Measurements from ENCODE around the gene RNF144A. TPM values are rescaled to one million over a fixed set of nuclear protein-coding genes. Genes with fewer than 3 reads are reported as not detected.

Gene RNF144A
- total and polyA plus RNA-seq, 11 donors, result 3.5 to 27.2 (median 11.9) TPM

DNA sequence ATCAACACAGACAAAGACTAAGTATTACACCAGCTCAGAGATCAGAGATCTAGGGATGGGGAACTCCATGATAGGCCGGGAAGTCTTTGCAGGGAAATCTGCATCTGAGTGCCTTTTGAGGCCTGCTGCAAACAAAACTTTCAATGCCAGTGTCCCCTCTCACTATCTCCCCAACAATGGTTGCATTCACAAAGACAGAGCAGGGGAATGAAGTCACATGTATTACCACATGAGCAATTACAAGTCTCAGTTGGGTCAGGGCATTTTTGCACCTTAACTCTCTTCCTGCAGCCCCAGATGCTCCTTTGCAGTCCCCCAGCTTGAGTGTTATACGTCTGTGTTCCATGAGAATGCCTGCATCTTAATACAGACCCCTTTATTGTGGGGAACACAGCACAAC is 1.8 kb upstream of the RNF144A start:
- H3K27ac ChIP-seq, result no peak overlapping the region
- H3K27me3 ChIP-seq, result no peaks in the 10 kb centered on the region
- no peaks in the 10 kb centered on the region for H3K9me3 ChIP-seq
- ATAC-seq (no peak), DNase-seq (no peak)
- H3K36me3 ChIP-seq, result no peaks in the 10 kb centered on the region
- TF ChIP-seq CTCF (IDR thresholded peaks at IDR 0.05) (no peak), POLR2A (IDR thresholded peaks at IDR 0.05) (no peak)
- intact Hi-C loops (cut with DNase I), result loop anchor here (5.0 to 10.0 kb wide), 7 partner anchors 49 to 127 kb away; no protein-coding TSS in a partner anchor
- 77 to 98% (median 94%) methylated on average over 2 of the region's 2 CpGs for WGBS, 4 donors
- peaks cover 0 to 30% (median 19%) of the 10 kb centered on the region in 12 donors for H3K4me1 ChIP-seq
- H3K4me3 ChIP-seq, result no peak overlapping the region

DNA sequence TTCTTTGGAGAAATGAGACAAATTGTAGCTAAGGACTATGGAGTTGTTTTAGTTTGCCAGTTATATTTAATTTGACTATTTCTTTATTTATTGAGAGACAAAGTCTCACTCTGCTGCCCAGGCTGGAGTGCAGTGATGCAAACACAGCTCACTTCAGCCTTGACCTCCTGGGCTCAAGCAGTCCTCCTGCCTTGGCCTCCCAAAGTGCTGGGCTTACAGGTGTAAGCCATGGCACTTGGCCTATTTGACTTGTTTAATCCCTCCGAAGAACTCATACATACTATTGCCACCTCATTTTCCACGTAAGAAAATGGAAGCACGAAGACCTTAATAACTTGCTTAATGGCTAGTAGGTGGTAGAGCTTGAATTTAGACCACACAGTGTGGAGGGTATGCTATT is 988 bp upstream of the RNF144A start:
- H3K27ac ChIP-seq, result no peak overlapping the region
- H3K4me1 ChIP-seq, result peaks cover 7 to 33% (median 26%) of the 10 kb centered on the region in 12 donors
- no peaks in the 10 kb centered on the region for H3K27me3 ChIP-seq
- ATAC-seq, result no peak
- no peak for TF ChIP-seq CTCF (IDR thresholded peaks at IDR 0.05)
- no peak for TF ChIP-seq POLR2A (IDR thresholded peaks at IDR 0.05)
- intact Hi-C loops (cut with DNase I), result loop anchor here (1.0 to 10.0 kb wide), 10 partner anchors 49 to 128 kb away; no protein-coding TSS in a partner anchor
- no peaks in the 10 kb centered on the region for H3K9me3 ChIP-seq
- H3K36me3 ChIP-seq, result no peaks in the 10 kb centered on the region
- WGBS, 4 donors, result 90 to 98% (median 97%) methylated on average over 3 of the region's 3 CpGs
- DNase-seq, result no peak
- no peak overlapping the region for H3K4me3 ChIP-seq

DNA sequence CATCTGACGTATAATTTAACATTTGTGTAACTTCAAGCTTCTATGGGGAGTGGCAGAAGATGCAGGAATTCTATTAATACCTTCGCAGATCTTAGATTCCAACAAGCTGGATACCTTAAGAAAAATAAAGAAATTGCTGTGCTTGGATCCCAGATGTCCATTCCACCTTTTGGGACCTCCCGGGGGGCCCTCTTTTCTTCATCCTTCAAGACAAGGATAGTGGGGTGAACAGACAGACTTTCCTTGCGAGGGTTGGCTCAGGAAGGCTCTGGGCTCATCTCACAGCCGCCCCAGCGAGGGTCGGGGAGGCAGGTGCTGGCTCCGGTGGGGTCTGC is 509 bp upstream of the RNF144A start:
- H3K4me3 ChIP-seq, result peak overlapping the region in 9 of 12 donors; percentile 26 to 97 (median 78)
- TF ChIP-seq CTCF (IDR thresholded peaks at IDR 0.05) (no peak), POLR2A (IDR thresholded peaks at IDR 0.05) (no peak)
- H3K27ac ChIP-seq, result peak overlapping the region in 1 of 12 donors; percentile 47
- intact Hi-C loops (cut with DNase I), result loop anchor here (1.0 to 10.0 kb wide), 11 partner anchors 48 to 128 kb away; no protein-coding TSS in a partner anchor
- peaks cover 12 to 38% (median 30%) of the 10 kb centered on the region in 12 donors for H3K4me1 ChIP-seq
- no peaks in the 10 kb centered on the region for H3K36me3 ChIP-seq
- H3K27me3 ChIP-seq, result no peaks in the 10 kb centered on the region
- DNase-seq, result no peak
- ATAC-seq, result no peak
- H3K9me3 ChIP-seq, result no peaks in the 10 kb centered on the region
- WGBS, 4 donors, result 52 to 58% (median 55%) methylated on average over 8 of the region's 8 CpGs

DNA sequence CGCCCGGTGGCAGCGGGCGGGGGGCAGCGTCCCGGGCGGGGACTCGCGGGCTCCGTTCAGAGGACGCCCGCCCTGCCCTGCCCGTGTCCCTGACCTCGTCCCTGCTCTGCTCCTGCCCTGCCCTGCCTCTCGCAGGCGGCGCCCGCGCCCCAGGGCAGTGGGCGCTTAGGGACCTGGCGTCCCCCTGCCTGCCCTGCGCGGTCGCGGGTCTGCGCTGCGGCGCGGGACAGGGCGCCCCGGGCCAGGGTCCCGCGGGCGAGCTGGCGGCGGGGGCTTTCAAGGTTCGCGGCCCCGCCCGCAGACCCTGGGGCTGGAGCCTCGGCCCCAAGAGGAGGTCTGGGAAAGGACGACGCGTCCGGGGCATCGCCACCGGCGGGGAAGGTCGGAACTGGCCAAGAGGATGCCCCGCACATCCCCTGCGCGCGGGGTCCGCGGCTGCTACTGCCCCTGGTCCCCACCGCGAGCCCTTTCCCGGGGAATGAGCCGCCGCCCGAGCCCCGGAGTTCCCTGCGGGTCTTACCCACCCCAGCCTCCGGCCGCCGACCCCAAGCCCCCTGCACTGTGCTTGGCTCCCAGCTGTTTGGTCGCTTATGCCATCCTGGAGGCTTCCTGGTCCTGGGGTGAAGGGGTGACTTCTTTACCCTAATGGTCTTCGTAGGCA is 679 bp downstream of the RNF144A start:
- DNase-seq, result peak in 3 of 5 donors; percentile 15 to 73 (median 38)
- intact Hi-C loops (cut with DNase I), result loop anchor here (1.0 to 10.0 kb wide), 10 partner anchors 47 to 124 kb away; no protein-coding TSS in a partner anchor
- TF ChIP-seq POLR2A (IDR thresholded peaks at IDR 0.05) (no peak), CTCF (IDR thresholded peaks at IDR 0.05) (peak in 1 of 12 donors; percentile 2)
- Histone ChIP-seq H3K4me1 (peaks cover 13 to 48% (median 34%) of the 10 kb centered on the region in 12 donors), H3K36me3 (no peaks in the 10 kb centered on the region), H3K27me3 (no peaks in the 10 kb centered on the region), H3K4me3 (peak overlapping the region; percentile 63 to 97 (median 76)), H3K9me3 (no peaks in the 10 kb centered on the region), H3K27ac (peak overlapping the region; percentile 52 to 90 (median 74))
- ATAC-seq, result peak in 3 of 4 donors; percentile 16 to 45 (median 39)
- 0 to 9% (median 1%) methylated on average over 2 to 68 of the region's 68 CpGs for WGBS, 4 donors
